Lower lobe of right lung (tissue), 2 donors: Measurements from ENCODE around the gene LRTM2. TPM values are rescaled to one million over a fixed set of nuclear protein-coding genes. Genes with fewer than 3 reads are reported as not detected.
"Not testable (repeated sequence)": the region's sequence is repeated elsewhere in the genome, so short reads cannot be mapped to it uniquely, and the experiment has no call there.

Experiments used
- ATAC-seq, 2 donors: fragments of 200-7000 bp; cut with Tn5 transposase; one replicate each; pipeline ENCODE4 v1.9.1; 2020 to 2022; ENCODE audit warnings: mild to moderate bottlenecking in 2 of 2, moderate library complexity in 2 of 2
- DNase-seq: peaks from one replicate; pipeline ENCODE4 v3.0.0-alpha.2; 2020
- H3K27ac ChIP-seq: fragments of 200-600 bp; one replicate; pipeline ENCODE4 v1.8.0; 2022
- H3K27me3 ChIP-seq: fragments of 200-600 bp; one replicate; pipeline ENCODE4 v1.8.0; 2022; ENCODE audit warnings: low read depth
- H3K36me3 ChIP-seq: fragments of 200-600 bp; one replicate; pipeline ENCODE4 v1.8.0; 2022; ENCODE audit warnings: mild to moderate bottlenecking
- H3K4me1 ChIP-seq: fragments of 200-600 bp; one replicate; pipeline ENCODE4 v1.8.0; 2022
- H3K4me3 ChIP-seq: fragments of 200-600 bp; one replicate; pipeline ENCODE4 v1.8.0; 2022; ENCODE audit warnings: mild to moderate bottlenecking
- H3K9me3 ChIP-seq: fragments of 200-600 bp; one replicate; pipeline ENCODE4 v1.8.0; 2022
- intact Hi-C: fragments of 100-400 bp; cut with DNase I; formaldehyde crosslinking; loops from one replicate; pipeline ENCODE4 v1.11.0; 2022
- total RNA-seq: library from RNA; stranded (reverse); fragmentation: NEBNext Ultra II Directional; extraction: Animal tissue kit (Norgen Biotek cat#: 25700); gene quantifications from one replicate; pipeline ENCODE4 v1.2.1, GENCODE V29; 2021
- TF ChIP-seq, protein P1 (sequence below): fragments of 200-600 bp; IDR thresholded peaks from one replicate; pipeline ENCODE4 v1.8.0; 2022; ENCODE audit warnings: antibody characterized with exemption, mild to moderate bottlenecking
- donor health status: DM: no; HTN: yes; CAD: no; lungs with severe emphysema.

LRTM2 gene
- total RNA-seq, 1 donor from 2014 or later, result not detected

DNA sequence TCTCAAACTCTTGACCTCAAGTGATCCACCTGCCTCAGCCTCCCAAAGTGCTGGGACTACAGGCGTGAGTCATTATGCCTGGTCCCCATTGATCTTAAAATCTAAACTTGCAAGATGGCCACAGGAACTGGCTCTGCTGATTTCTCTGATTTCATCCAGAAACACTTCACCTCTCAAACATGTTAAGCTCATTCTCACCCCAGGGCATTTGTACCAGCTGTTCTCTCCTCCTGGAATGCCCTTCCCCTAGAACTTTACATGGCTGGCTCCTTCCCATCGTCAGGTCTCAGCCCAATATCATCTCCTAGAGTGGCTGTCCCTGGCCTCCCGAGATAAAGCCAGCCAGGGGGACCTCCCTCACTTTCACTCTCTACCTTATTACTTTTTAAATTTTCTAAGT is 5.3 kb upstream of the LRTM2 start:
- no peaks in the 10 kb centered on the region for H3K36me3 ChIP-seq
- H3K27me3 ChIP-seq, result peaks cover 17% of the 10 kb centered on the region
- intact Hi-C loops, result loop anchor here (10.0 kb wide), 1 partner anchor 110 kb away; no protein-coding TSS in a partner anchor
- no peaks in the 10 kb centered on the region for H3K9me3 ChIP-seq
- ATAC-seq (no peak), DNase-seq (no peak)
- H3K27ac ChIP-seq, result no peak overlapping the region
- TF ChIP-seq, protein P1, sequence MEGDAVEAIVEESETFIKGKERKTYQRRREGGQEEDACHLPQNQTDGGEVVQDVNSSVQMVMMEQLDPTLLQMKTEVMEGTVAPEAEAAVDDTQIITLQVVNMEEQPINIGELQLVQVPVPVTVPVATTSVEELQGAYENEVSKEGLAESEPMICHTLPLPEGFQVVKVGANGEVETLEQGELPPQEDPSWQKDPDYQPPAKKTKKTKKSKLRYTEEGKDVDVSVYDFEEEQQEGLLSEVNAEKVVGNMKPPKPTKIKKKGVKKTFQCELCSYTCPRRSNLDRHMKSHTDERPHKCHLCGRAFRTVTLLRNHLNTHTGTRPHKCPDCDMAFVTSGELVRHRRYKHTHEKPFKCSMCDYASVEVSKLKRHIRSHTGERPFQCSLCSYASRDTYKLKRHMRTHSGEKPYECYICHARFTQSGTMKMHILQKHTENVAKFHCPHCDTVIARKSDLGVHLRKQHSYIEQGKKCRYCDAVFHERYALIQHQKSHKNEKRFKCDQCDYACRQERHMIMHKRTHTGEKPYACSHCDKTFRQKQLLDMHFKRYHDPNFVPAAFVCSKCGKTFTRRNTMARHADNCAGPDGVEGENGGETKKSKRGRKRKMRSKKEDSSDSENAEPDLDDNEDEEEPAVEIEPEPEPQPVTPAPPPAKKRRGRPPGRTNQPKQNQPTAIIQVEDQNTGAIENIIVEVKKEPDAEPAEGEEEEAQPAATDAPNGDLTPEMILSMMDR, result no peak
- H3K4me1 ChIP-seq, result peaks cover 11% of the 10 kb centered on the region
- H3K4me3 ChIP-seq, result no peak overlapping the region

DNA sequence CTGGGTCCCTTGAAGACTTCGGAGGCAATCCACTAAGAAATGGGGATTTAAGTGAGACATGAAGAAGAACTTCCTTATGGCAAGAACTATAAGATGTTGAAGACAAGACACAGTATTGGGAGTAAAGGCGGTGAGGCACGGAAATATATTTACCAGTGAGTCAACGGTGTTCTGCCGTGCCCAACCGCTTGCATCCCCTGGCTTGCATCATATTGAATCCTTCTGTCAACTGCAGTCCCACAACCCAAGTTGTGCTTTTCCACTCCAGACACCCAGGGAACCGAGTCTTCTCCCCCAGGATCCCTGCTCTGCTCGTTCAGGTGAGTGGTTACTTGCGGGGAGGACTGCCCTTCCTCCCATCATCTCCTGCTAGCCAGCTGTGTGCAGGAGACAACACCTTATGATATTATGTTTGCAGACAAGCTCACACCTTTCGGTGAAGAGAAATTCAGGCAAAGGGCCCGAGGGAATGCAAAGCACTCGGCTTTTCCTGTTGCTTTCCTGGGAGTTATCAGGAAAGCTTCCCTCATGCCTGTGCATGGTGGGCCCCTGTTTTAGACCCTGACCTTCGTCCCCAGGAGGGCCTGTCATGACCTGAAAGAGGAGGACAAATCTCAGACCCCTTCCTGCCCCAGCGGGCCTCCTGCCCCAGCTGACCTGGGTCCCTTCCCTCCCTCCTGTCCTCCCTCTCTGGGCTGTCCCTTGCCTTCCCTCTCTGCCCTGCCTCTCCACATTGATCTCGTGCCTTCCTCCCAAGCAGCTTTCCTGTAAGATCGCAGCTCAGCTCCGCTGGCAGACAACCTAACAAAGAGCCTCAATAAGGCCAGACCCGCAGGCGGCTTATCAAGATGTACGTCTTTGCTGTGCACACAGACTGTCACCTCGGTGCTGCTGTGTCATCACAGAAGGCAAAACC is 4.3 kb upstream of the LRTM2 start:
- H3K27ac ChIP-seq, result no peak overlapping the region
- no peak overlapping the region for H3K4me3 ChIP-seq
- no peak for DNase-seq
- H3K27me3 ChIP-seq, result peaks cover 26% of the 10 kb centered on the region
- TF ChIP-seq, protein P1, result no peak
- intact Hi-C loops, result loop anchor here (10.0 kb wide), 1 partner anchor 109 kb away; no protein-coding TSS in a partner anchor
- no peaks in the 10 kb centered on the region for H3K9me3 ChIP-seq
- ATAC-seq, result no peak
- peaks cover 13% of the 10 kb centered on the region for H3K4me1 ChIP-seq
- no peaks in the 10 kb centered on the region for H3K36me3 ChIP-seq

DNA sequence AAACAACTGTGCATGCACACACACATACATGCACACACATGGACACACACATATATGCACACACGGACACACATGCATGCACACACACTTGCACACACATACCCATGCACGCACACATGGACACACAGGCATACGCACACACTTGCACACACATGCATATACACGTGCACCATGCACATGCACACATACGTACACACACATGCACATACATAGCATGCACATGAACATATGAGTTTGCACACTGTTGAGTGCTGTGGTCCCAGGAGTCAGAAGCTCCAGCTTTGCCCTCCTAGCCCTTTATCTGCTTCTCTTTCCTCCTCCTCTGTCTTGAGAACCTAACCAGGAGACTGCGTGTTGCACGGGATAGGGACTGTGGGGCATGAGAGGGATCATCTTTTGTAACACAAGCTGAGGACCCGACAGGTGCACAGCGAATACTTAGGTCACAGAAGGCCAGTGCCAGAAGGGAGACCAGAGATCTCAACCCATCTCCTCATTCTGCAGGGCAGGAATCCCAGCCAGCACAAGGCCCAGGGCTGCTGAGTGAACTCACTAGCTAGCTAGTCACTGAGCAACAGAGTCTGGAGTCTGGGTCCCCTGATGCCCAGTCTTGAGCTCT is 3.5 kb upstream of the LRTM2 start:
- TF ChIP-seq, protein P1, result no peak
- intact Hi-C loops, result loop anchor here (10.0 kb wide), 1 partner anchor 108 kb away; no protein-coding TSS in a partner anchor
- Histone ChIP-seq H3K36me3 (no peaks in the 10 kb centered on the region), H3K4me1 (peaks cover 13% of the 10 kb centered on the region), H3K4me3 (no peak overlapping the region), H3K9me3 (no peaks in the 10 kb centered on the region), H3K27ac (no peak overlapping the region), H3K27me3 (peaks cover 34% of the 10 kb centered on the region)
- DNase-seq (no peak), ATAC-seq (no peak)

DNA sequence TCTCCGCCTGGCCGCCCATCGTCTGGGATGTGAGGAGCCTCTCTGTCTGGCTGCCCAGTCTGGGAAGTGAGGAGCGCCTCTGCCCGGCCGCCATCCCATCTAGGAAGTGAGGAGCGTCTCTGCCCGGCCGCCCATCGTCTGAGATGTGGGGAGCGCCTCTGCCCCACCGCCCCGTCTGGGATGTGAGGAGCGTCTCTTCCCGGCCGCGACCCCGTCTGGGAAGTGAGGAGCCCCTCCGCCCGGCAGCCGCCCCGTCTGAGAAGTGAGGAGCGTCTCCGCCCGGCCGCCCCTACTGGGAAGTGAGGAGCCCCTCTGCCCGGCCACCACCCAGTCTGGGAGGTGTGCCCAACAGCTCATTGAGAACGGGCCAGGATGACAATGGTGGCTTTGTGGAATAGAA is 2.4 kb upstream of the LRTM2 start:
- H3K27ac ChIP-seq, H3K36me3 ChIP-seq, DNase-seq, H3K9me3 ChIP-seq, H3K4me3 ChIP-seq, ATAC-seq: not testable (repeated sequence)
- Histone ChIP-seq H3K4me1 (peaks cover 13% of the 10 kb centered on the region), H3K27me3 (peaks cover 45% of the 10 kb centered on the region)
- intact Hi-C loops, result loop anchor here (10.0 kb wide), 1 partner anchor 107 kb away; no protein-coding TSS in a partner anchor

DNA sequence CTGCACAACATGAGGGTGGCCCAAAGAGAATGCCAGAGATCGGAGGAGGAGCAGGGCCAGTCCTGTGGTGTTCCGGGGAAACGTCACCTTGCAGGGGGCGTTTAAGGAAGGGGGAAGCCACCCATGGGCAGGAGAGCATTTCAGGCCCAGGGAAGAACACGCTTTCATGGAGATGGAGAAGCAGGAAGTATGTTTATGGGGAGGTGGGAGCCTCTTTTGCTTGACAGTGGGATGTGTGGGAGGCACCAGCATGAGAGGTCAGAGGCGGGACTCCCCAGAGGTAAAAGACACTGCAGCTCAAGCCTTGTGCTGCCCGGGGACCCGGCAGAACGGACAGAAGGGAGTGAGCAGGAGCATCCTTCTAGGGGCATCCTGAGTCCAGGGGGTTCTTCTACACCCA is 1.3 kb upstream of the LRTM2 start:
- peaks cover 56% of the 10 kb centered on the region for H3K27me3 ChIP-seq
- H3K27ac ChIP-seq, result no peak overlapping the region
- H3K4me3 ChIP-seq, result no peak overlapping the region
- no peaks in the 10 kb centered on the region for H3K9me3 ChIP-seq
- no peaks in the 10 kb centered on the region for H3K36me3 ChIP-seq
- intact Hi-C loops, result loop anchor here (10.0 kb wide), 1 partner anchor 106 kb away; no protein-coding TSS in a partner anchor
- peaks cover 6% of the 10 kb centered on the region for H3K4me1 ChIP-seq
- no peak for ATAC-seq
- no peak for DNase-seq
- TF ChIP-seq, protein P1, result no peak
